C1 segment of cervical spinal cord (tissue), 14 donors: ENCODE data around the gene KCTD14.
"Not testable (repeated sequence)": the region's sequence is repeated elsewhere in the genome, so short reads cannot be mapped to it uniquely, and the experiment has no call there.

Experiments
- DNase-seq, 14 donors: peaks; one replicate each; lab custom pipeline; 2025; lab: John Stamatoyannopoulos, UW

KCTD14 gene

GRCh38 chr11:78022397-78023396 lies at the start of gene KCTD14:
Gene KCTD14 (minus strand): TSS chr11:78023276. CDS start chr11:78023249, 27 bp downstream.
- peak in 2 of 14 donors; percentile 20 to 88 for DNase-seq

- no peak for DNase-seq
Observed at GRCh38 chr11:78072455-78072854, 49.4 kb upstream of the KCTD14 start.

- no peak for DNase-seq
Observed at GRCh38 chr11:78071717-78072116, 48.6 kb upstream of the KCTD14 start.

- DNase-seq: peak in 1 of 14 donors; percentile 10
Observed at GRCh38 chr11:78070621-78071020, 47.5 kb upstream of the KCTD14 start.

- no peak for DNase-seq
Observed at GRCh38 chr11:78069465-78069864, 46.4 kb upstream of the KCTD14 start.

GRCh38 chr11:78067704-78068103 lies 44.6 kb upstream of the KCTD14 start:
- DNase-seq: no peak

- no peak for DNase-seq
Observed at GRCh38 chr11:78066471-78066870, 43.4 kb upstream of the KCTD14 start.

GRCh38 chr11:78065203-78065602 lies 42.1 kb upstream of the KCTD14 start:
- DNase-seq: peak in 1 of 14 donors; percentile 28

GRCh38 chr11:78063440-78064181 lies 40.5 kb upstream of the KCTD14 start, which contains the start of gene THRSP:
Gene THRSP (plus strand): TSS chr11:78063861. CDS start chr11:78063882, 21 bp downstream.
- peak in 7 of 14 donors; percentile 15 to 96 (median 24) for DNase-seq

- no peak for DNase-seq
Observed at GRCh38 chr11:78062671-78063070, 39.6 kb upstream of the KCTD14 start.

GRCh38 chr11:78061921-78062311 lies 38.8 kb upstream of the KCTD14 start:
- peak in 1 of 14 donors; percentile 17 for DNase-seq

GRCh38 chr11:78061088-78061920 lies 38.2 kb upstream of the KCTD14 start:
- peak in 1 of 14 donors; percentile 85 for DNase-seq

- no peak for DNase-seq
Observed at GRCh38 chr11:78060533-78060932, 37.5 kb upstream of the KCTD14 start.

- not testable (repeated sequence) for DNase-seq
Observed at GRCh38 chr11:78059749-78060328, 36.8 kb upstream of the KCTD14 start.

GRCh38 chr11:78057462-78058055 lies 34.5 kb upstream of the KCTD14 start:
- DNase-seq: no peak

- DNase-seq: no peak
Observed at GRCh38 chr11:78056093-78056492, 33.0 kb upstream of the KCTD14 start.

GRCh38 chr11:78054971-78055370 lies 31.9 kb upstream of the KCTD14 start:
- no peak for DNase-seq

GRCh38 chr11:78050964-78051831 lies 28.1 kb upstream of the KCTD14 start:
- no peak for DNase-seq

GRCh38 chr11:78049348-78049747 lies 26.3 kb upstream of the KCTD14 start:
- DNase-seq: no peak

- no peak for DNase-seq
Observed at GRCh38 chr11:78048561-78048960, 25.5 kb upstream of the KCTD14 start.
